NOMO-1 (cell line): ENCODE measurements around the gene CEACAM19.
A peak's percentile ranks its signal among the peaks of the same experiment; 100 is the strongest.
"Not testable (repeated sequence)": the region's sequence is repeated elsewhere in the genome, so short reads cannot be mapped to it uniquely, and the experiment has no call there.

Experiments
- DNase-seq, 2 experiments: peaks; one replicate each; lab custom pipeline; 2025; ENCODE audit not compliant: unreplicated experiment in 2 of 2; lab: John Stamatoyannopoulos, UW

The CEACAM19 gene

DNA sequence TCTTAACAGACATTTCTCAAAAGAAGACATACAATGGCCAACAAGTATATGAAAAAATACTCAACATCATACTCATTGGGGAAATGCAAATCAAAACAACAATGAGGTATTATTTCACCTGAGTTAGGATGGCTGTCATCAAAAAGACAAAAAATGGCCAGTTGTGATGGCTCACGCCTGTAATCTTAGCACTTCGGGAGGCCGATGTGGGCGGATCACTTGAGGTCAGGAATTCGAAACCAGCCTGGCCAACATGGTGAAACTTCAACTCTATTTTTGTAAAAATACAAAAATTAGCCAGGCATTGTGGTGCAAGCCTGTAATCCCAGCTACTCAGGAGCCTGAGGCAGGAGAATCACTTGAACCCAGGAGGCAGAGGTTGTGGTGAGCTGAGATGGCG lies 49.7 kb downstream of the CEACAM19 start:
- no peak for DNase-seq

DNA sequence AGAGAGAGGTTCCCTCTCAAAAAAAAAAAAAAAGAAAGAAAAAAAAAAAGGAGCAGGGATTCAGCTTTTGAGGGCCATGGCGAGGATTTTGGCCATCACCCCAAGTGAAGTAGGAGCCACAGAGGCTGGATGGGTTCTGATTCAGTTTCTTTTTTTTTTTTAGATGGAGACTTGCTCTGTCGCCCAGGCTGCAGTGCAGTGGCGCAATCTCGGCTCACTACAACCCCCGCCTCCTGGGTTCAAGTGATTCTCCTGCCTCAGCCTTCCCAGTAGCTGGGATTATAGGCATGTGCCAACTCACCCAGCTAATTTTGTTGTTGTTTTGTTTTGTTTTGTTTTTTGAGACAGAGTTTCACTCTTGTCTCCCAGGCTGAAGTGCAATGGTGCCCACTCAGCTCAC lies 50.1 kb downstream of the CEACAM19 start:
- not testable (repeated sequence) for DNase-seq

DNA sequence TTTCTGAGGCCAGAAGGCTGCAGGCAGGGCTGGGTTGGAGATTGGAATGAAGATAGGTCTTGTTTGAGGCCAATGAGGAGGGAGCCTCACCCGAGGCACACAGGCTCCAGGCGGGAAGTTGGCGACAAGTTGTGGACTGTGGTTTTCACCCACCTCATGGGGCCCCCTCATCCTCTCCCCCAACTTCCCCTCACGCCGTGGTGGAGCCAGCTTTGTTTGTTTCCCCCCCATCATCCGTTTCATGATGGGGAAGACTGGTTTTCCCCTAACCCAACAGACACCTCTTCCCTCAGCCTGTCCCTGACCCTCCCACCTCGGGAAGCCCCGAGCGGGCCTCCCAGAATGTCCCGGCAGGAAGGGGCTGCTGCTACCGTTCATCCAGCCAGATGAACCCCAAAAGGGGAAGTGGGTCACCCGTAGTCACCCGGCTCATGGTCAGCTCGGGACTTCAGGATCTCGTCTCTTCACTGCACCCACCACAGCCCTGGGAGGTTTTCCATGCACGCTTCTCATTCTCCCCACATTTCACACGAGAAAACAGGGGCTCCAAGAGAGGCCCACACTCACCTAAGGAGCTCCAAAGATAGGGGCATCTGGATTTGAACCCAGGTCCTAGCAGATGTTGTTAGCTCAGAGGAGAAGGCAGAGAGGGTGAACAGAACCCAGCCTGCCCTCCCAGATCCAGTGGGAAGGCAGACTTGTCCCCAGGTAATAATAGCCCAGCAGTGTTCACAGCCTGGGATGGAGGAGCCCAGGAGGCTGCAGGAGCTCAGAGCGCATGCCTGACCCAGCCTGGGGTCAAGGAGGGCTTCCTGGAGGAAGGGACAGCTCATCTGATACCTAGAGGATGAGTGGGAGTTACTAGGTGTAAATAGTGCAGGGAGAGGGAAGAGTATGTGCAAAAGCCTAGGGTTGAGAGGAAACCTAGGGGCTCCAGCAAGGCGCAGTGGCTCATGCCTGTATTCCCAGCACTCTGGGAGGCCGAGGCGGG lies 51.1 kb downstream of the CEACAM19 start:
- peak; percentile 38 to 53 for DNase-seq

DNA sequence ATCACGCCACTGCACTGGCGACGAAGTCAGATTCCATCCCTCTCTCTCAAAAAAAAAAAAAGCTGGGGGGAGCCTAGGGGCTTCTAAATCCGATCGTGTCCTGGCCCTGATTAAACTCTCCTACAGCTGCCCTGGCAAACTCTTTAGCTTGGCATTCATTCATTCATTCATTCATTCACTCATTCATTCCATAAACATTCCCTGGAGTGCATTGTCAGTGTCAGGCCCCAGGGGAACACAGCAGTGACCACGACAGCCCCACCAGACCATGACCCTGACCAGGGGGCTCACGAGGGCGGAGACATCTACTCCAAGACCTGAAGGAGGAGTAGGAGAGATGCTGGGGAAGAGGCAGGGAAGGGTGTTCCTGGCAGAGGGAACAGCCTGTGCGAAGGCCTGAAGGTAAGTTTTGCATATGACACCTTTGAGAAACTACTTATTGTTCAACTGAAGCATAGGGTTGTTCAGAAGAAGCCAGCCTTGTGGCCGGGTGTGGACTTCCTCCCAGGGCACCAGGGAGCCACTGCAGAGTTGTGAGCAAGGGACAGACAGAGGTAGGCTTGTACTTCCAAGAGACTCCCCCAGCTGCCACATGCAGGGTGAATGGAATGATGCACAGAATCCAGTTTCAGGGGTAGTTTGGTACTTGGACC lies 52.1 kb downstream of the CEACAM19 start:
- DNase-seq, result peak; percentile 65 to 79

DNA sequence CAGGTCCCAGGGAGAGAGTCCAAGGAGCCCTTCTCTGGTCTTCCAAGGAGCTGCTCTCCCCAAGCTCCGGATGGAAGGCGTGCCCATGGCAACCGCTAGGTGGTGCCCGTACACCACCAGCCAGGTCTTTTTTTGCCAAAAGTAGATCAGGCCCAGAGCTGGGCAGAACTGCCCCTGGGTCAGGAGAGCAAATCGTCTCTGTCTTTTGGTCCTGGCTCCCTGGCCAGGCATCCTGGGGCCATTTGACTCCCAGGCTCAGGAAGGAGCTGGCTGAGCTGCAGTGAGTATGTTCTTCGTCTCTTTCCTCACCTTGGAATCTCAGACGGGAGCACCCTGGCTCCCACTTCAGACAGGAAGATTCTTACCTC lies 52.7 kb downstream of the CEACAM19 start:
- DNase-seq, result peak; percentile 78 to 79

DNA sequence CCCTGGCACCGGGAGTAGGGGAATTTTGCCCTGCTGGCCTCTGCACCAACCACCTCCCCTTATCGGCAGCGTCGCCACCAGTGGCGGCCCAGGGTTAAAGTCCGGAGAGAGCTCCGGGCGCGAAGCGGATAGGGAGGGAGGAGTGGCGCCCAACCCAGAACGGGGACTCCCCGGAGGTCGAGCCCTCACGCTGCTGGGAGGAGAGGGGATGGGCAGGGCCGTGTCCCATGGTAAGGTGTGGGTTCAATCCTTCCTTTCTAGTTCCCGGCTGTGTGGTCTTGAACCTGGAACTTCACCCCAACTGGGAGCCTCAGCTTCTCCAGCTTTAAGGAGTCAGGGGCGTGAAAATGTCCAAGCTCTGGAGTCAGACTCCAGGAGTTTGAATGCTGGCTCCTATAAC lies 54.0 kb downstream of the CEACAM19 start:
- DNase-seq, result no peak

DNA sequence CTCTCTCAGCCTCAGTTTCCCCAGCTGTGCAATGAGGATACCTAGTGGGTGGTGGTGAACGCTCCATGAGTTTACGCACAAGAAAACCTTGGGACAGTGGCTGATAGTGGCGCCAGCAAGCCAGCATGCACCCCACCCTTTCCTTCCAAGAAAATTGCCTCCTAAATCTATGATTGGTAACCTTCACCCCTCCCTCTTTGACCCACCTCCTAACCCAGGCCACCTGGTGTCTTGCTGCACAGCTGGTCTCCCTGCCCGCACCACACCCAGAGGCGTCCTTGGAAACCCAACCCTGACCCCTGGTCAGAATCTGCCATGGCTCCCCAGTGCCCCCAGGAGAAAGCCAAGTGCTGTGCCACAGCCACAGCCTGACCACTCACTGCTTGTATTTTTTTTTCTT lies 54.4 kb downstream of the CEACAM19 start:
- no peak for DNase-seq

DNA sequence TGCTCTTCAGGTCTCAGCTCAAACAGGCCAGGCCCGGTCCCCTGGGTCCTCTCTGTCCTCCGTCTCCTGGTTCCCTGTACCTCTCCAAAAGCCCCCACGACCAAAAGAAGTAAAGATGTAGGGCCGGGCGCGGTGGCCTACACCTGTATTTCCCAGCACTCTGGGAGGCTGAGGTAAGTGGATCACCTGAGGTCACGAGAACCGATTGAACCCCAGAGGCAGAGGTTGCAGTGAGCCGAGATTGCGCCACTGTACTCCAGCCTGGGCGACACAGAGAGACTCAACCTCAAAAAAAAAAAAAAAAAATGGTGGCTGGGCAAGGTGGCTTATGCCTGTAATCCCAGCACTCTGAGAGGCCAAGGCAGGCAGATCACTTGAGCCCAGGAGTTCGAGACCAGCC lies 55.2 kb downstream of the CEACAM19 start:
- DNase-seq, result no peak

DNA sequence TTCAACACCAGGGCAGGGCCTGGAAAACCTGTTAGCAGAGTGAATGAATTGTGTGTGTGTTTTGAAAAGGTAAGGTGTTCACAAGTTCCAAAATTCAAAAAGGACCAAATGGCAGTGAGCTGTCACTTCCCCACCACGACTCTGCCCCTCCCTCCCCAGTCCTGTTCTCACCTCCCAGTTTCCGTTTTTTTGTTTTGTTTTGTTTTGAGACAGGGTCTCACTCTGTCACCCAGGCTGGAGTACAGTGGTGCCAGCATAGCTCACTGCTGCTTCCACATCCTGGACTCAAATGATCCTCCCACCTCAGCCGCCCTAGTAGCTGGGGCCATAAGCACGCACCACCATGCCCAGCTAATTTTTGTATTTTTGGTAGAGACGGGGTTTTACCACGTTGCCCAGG lies 56.9 kb downstream of the CEACAM19 start:
- no peak for DNase-seq

DNA sequence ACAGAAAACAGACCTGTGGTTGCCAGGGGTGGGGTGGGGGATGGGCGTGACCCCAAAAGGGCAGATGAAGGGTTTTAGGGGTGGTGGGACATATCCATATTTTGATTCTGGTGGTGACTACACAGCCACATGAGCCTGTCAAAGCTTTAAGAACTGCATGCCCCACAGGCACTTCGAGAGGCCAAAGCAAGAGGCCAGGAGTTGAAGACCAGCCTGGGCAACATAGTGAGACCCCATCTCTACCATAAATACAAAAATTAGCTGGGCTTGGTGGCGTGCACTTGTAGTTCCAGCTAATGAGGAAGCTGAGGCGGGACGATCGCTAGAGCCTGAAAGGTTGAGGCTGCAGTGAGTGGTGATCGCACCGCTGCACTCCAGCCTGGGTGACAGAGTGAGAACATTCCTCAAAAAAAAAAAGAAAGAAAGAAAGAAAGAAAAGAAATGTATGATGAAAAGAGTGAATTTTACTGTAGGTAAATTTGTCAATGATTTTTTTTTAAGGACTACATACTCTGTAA lies 58.3 kb downstream of the CEACAM19 start:
- no peak for DNase-seq

DNA sequence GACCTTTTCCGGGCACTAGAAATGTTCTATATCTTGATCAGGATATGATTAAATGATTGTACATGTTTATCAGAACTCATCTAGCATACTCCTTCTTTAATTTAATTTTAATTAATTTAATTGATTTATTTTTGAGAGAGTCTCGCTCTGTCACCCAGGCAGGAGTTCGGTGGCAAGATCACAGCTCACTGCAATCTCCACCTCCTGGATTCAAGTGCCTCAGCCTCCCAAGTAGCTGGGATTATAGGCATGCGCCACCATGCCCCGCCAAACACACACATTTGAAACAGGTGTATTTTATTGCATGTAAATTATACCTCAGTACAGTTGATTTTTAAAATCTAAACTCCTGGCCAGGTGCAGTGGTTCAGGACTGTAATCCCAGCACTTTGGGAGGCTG lies 59.8 kb downstream of the CEACAM19 start:
- DNase-seq, result no peak

DNA sequence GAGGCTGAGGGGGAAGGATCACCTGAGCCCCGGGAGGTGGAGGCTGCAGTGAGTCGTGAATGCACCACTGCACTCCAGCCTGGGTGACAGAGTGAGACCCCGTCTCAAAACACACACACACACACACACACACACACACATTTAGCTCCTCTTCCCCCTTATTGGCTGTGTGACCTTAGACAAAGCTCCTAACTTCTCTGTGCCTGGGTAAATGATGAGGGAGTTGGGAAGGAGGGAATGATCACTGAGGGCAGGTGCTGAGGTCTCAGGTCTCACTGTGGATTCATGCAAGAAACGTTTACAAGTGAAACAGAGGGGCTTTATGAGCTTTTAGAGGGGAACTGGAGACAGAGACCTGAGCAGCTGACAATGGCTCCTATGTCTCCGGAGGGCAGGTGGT lies 60.3 kb downstream of the CEACAM19 start:
- DNase-seq, result no peak

DNA sequence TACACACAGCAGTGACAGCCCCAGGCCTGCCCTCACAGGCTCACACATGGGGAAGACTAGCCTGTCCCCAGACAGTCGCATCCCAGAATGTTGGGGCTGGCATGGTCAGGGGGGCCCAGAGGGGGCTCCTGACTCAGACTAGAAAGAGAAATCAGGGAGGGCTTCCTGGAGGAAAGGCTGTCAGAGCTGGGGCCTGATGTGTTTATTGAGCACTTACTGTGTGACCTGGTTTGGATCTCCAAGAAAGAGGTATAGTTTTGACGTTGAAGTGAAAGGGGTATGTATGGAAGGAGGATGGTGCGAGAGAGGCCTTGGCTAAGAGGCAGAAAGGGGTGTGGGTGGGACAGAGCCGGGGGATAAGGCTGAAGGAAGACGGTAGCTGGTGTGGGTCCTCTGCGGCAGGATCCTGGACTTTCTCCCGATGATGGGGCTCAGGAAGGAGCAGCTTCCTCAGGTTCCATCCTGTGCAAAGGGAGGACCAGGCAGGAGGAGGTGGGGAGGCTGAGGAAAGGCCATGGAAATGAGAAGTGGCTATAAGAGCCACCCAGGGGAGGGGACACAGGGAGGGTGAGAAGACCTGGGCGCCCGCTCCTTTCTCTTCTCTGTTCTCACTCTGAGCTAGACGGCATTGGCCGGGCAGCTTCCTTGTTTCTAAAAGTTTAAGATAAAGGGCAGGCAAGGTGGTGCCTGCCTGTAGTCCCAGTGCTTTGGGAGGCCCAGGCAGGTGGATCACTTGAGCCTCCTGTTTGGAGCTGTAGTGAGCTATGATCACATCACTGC lies 61.1 kb downstream of the CEACAM19 start:
- DNase-seq, result peak in 1 of 2 experiments; percentile 14
